Skeletal muscle tissue (tissue), 4 donors: ENCODE results near the gene RNF144A. TPM values are rescaled to one million over a fixed set of nuclear protein-coding genes. Genes with fewer than 3 reads are reported as not detected.
A peak's percentile ranks its signal among the peaks of the same experiment; 100 is the strongest.

Experiments
- H3K27ac ChIP-seq: one replicate; pipeline ENCODE4 v1.7.0; 2013; ENCODE audit warnings: mild to moderate bottlenecking, low read depth, low read length, inconsistent platforms
- H3K27me3 ChIP-seq, 3 donors: one replicate each; pipeline ENCODE4 v1.7.0; 2013; ENCODE audit warnings: low read length in 3 of 3; ENCODE audit not compliant: control insufficient read depth in 3 of 3, insufficient read depth in 3 of 3
- H3K36me3 ChIP-seq, 3 donors: one replicate each; pipeline ENCODE4 v1.7.0; 2013; ENCODE audit warnings: low read length in 3 of 3; ENCODE audit not compliant: control insufficient read depth in 3 of 3, insufficient read depth in 3 of 3
- H3K4me1 ChIP-seq, 3 donors: one replicate each; pipeline ENCODE4 v1.7.0; 2013; ENCODE audit warnings: low read length in 3 of 3, mild to moderate bottlenecking in 3 of 3; ENCODE audit not compliant: control insufficient read depth in 3 of 3, insufficient read depth in 3 of 3
- H3K4me3 ChIP-seq, 3 donors: one replicate each; pipeline ENCODE4 v1.7.0; 2013; ENCODE audit warnings: low read length in 3 of 3
- H3K9ac ChIP-seq, 3 donors: one replicate each; pipeline ENCODE4 v1.7.0; 2013; ENCODE audit warnings: low read length in 3 of 3, mild to moderate bottlenecking in 3 of 3, moderate library complexity in 2 of 3, low read depth in 1 of 3
- H3K9me3 ChIP-seq, 3 donors: one replicate each; pipeline ENCODE4 v1.7.0; 2013; ENCODE audit warnings: low read length in 3 of 3; ENCODE audit not compliant: control insufficient read depth in 3 of 3
- total RNA-seq: library from RNA; depleted of rRNA; stranded (reverse); fragments of >200 nt; gene quantifications from one replicate; pipeline ENCODE4 v1.2.3, GENCODE V29; 2014
- donor health status: Osteomylitis.

RNF144A gene
- total RNA-seq, 1 donor from 2014 or later: 16.2 TPM

GRCh38 chr2:7030810-7031209 is 113.6 kb downstream of the RNF144A start:
- Histone ChIP-seq H3K36me3 (peaks cover 21 to 33% (median 25%) of the 10 kb centered on the region in 3 donors), H3K4me1 (peaks cover 18 to 34% (median 30%) of the 10 kb centered on the region in 3 donors), H3K27me3 (no peaks in the 10 kb centered on the region), H3K27ac (no peak overlapping the region), H3K9me3 (no peaks in the 10 kb centered on the region), H3K9ac (peak overlapping the region in 1 of 3 donors; percentile 25), H3K4me3 (no peak overlapping the region)

GRCh38 chr2:7031547-7032245 is 114.5 kb downstream of the RNF144A start:
- Histone ChIP-seq H3K27ac (no peak overlapping the region), H3K9me3 (no peaks in the 10 kb centered on the region), H3K36me3 (peaks cover 24 to 36% (median 25%) of the 10 kb centered on the region in 3 donors)

GRCh38 chr2:7032371-7032770 is 115.2 kb downstream of the RNF144A start:
- peaks cover 5 to 27% (median 21%) of the 10 kb centered on the region in 3 donors for H3K4me1 ChIP-seq
- H3K9me3 ChIP-seq: no peaks in the 10 kb centered on the region
- H3K36me3 ChIP-seq: peaks cover 24 to 35% (median 29%) of the 10 kb centered on the region in 3 donors
- no peak overlapping the region for H3K27ac ChIP-seq
- H3K9ac ChIP-seq: no peak overlapping the region
- no peaks in the 10 kb centered on the region for H3K27me3 ChIP-seq
- no peak overlapping the region for H3K4me3 ChIP-seq

More at GRCh38 chr2:7031547-7032245, 114.5 kb downstream of the RNF144A start:
- H3K27me3 ChIP-seq: no peaks in the 10 kb centered on the region
- H3K9ac ChIP-seq: peak overlapping the region in 1 of 3 donors; percentile 25
- peaks cover 10 to 32% (median 25%) of the 10 kb centered on the region in 3 donors for H3K4me1 ChIP-seq
- no peak overlapping the region for H3K4me3 ChIP-seq

GRCh38 chr2:7033136-7033960 is 116.1 kb downstream of the RNF144A start:
- Histone ChIP-seq H3K27me3 (no peaks in the 10 kb centered on the region), H3K27ac (no peak overlapping the region), H3K9me3 (no peaks in the 10 kb centered on the region), H3K36me3 (peaks cover 24 to 35% (median 29%) of the 10 kb centered on the region in 3 donors), H3K4me3 (no peak overlapping the region), H3K4me1 (peaks cover 5 to 22% (median 21%) of the 10 kb centered on the region in 3 donors), H3K9ac (no peak overlapping the region)

- Histone ChIP-seq H3K9ac (no peak overlapping the region), H3K9me3 (no peaks in the 10 kb centered on the region), H3K4me1 (peaks cover 5 to 13% (median 12%) of the 10 kb centered on the region in 3 donors), H3K27ac (no peak overlapping the region), H3K27me3 (no peaks in the 10 kb centered on the region), H3K4me3 (no peak overlapping the region), H3K36me3 (peaks cover 26 to 36% (median 29%) of the 10 kb centered on the region in 3 donors)
These were observed 117.1 kb downstream of the RNF144A start for GRCh38 chr2:7034303-7034702.

- H3K9me3 ChIP-seq: no peaks in the 10 kb centered on the region
- no peak overlapping the region for H3K4me3 ChIP-seq
- no peaks in the 10 kb centered on the region for H3K27me3 ChIP-seq
- no peak overlapping the region for H3K27ac ChIP-seq
- H3K9ac ChIP-seq: no peak overlapping the region
- peaks cover 5 to 10% (median 9%) of the 10 kb centered on the region in 3 donors for H3K4me1 ChIP-seq
- H3K36me3 ChIP-seq: peaks cover 27 to 42% (median 31%) of the 10 kb centered on the region in 3 donors
These were observed 118.7 kb downstream of the RNF144A start for GRCh38 chr2:7035884-7036283.

GRCh38 chr2:7037340-7038333 is 120.4 kb downstream of the RNF144A start:
- peaks cover 20 to 34% (median 25%) of the 10 kb centered on the region in 3 donors for H3K36me3 ChIP-seq
- no peak overlapping the region for H3K4me3 ChIP-seq
- no peaks in the 10 kb centered on the region for H3K27me3 ChIP-seq
- no peak overlapping the region for H3K27ac ChIP-seq
- H3K4me1 ChIP-seq: no peaks in the 10 kb centered on the region
- no peak overlapping the region for H3K9ac ChIP-seq
- no peaks in the 10 kb centered on the region for H3K9me3 ChIP-seq

GRCh38 chr2:7040547-7040946 is 123.3 kb downstream of the RNF144A start:
- Histone ChIP-seq H3K9ac (no peak overlapping the region), H3K9me3 (no peaks in the 10 kb centered on the region), H3K27ac (no peak overlapping the region), H3K4me1 (no peaks in the 10 kb centered on the region), H3K27me3 (no peaks in the 10 kb centered on the region), H3K4me3 (no peak overlapping the region), H3K36me3 (peaks cover 8 to 18% (median 16%) of the 10 kb centered on the region in 3 donors)

GRCh38 chr2:7041421-7041820 is 124.2 kb downstream of the RNF144A start:
- H3K27ac ChIP-seq: no peak overlapping the region
- no peaks in the 10 kb centered on the region for H3K9me3 ChIP-seq
- no peak overlapping the region for H3K4me3 ChIP-seq
- H3K36me3 ChIP-seq: peaks cover 8 to 15% (median 10%) of the 10 kb centered on the region in 3 donors
- H3K9ac ChIP-seq: no peak overlapping the region
- H3K4me1 ChIP-seq: peaks cover 0 to 3% (median 0%) of the 10 kb centered on the region in 3 donors
- no peaks in the 10 kb centered on the region for H3K27me3 ChIP-seq
